HG02759 (cell line): ENCODE measurements around the gene USP17L30.
"Not testable (repeated sequence)": the region's sequence is repeated elsewhere in the genome, so short reads cannot be mapped to it uniquely, and the experiment has no call there.

Experiments used
- ATAC-seq: cut with Tn5 transposase; IDR thresholded peaks from one replicate; pipeline ENCODE4 v1.9.1; 2021; ENCODE audit warnings: mild to moderate bottlenecking, moderate library complexity; ENCODE audit not compliant: unreplicated experiment

The USP17L30 gene

GRCh38 chr4:9362829-9363228 lies at the start of gene USP17L30:
TSS of gene USP17L30 (plus strand) at chr4:9363129. CDS start at chr4:9363129, 0 bp downstream.
- ATAC-seq = not testable (repeated sequence)

- not testable (repeated sequence) for ATAC-seq
Observed at GRCh38 chr4:9324191-9324590, 38.7 kb upstream of the USP17L30 start.

DNA sequence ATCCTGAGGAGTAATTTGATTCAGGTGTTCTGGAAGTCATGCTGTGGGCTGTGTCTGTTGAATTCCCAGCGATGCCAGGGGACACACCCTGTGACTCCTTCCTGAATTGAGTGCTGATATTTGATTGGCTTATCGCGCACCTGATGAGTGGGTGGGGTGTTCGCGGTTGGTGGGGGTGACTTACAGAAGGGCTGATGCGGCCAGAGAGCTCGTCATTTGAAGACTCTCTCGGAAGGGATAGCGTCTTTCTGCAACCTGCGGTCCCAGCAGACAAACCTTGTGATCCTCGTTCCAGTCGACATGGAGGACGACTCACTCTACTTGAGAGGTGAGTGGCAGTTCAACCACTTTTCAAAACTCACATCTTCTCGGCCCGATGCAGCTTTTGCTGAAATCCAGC lies 38.1 kb upstream of the USP17L30 start, which contains the start of gene USP17L24:
Gene USP17L24 (plus strand): TSS at position 301 of the 400 bp plus-strand sequence. CDS start 0 bp downstream, at position 301.
- ATAC-seq = not testable (repeated sequence)

GRCh38 chr4:9329611-9330010 lies 33.3 kb upstream of the USP17L30 start, which contains the start of gene USP17L25:
TSS of gene USP17L25 (plus strand) at chr4:9329911. CDS start at chr4:9329911, 0 bp downstream.
- ATAC-seq = not testable (repeated sequence)

DNA sequence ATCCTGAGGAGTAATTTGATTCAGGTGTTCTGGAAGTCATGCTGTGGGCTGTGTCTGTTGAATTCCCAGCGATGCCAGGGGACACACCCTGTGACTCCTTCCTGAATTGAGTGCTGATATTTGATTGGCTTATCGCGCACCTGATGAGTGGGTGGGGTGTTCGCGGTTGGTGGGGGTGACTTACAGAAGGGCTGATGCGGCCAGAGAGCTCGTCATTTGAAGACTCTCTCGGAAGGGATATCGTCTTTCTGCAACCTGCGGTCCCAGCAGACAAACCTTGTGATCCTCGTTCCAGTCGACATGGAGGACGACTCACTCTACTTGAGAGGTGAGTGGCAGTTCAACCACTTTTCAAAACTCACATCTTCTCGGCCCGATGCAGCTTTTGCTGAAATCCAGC lies 28.6 kb upstream of the USP17L30 start, which contains the start of gene USP17L26:
Gene USP17L26 (plus strand): TSS at position 301 of the 400 bp plus-strand sequence. CDS start 0 bp downstream, at position 301.
- ATAC-seq = not testable (repeated sequence)

- not testable (repeated sequence) for ATAC-seq
Observed at GRCh38 chr4:9339103-9339502, 23.8 kb upstream of the USP17L30 start, which contains the start of gene USP17L5. TSS of gene USP17L5 (plus strand) at chr4:9339403. CDS start at chr4:9339403, 0 bp downstream.

DNA sequence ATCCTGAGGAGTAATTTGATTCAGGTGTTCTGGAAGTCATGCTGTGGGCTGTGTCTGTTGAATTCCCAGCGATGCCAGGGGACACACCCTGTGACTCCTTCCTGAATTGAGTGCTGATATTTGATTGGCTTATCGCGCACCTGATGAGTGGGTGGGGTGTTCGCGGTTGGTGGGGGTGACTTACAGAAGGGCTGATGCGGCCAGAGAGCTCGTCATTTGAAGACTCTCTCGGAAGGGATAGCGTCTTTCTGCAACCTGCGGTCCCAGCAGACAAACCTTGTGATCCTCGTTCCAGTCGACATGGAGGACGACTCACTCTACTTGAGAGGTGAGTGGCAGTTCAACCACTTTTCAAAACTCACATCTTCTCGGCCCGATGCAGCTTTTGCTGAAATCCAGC lies 19.1 kb upstream of the USP17L30 start, which contains the start of gene USP17L27:
Gene USP17L27 (plus strand): TSS at position 301 of the 400 bp plus-strand sequence. CDS start 0 bp downstream, at position 301.
- not testable (repeated sequence) for ATAC-seq

GRCh38 chr4:9348593-9348992 lies 14.3 kb upstream of the USP17L30 start, which contains the start of gene USP17L28:
TSS of gene USP17L28 (plus strand) at chr4:9348893. CDS start at chr4:9348893, 0 bp downstream.
- not testable (repeated sequence) for ATAC-seq

DNA sequence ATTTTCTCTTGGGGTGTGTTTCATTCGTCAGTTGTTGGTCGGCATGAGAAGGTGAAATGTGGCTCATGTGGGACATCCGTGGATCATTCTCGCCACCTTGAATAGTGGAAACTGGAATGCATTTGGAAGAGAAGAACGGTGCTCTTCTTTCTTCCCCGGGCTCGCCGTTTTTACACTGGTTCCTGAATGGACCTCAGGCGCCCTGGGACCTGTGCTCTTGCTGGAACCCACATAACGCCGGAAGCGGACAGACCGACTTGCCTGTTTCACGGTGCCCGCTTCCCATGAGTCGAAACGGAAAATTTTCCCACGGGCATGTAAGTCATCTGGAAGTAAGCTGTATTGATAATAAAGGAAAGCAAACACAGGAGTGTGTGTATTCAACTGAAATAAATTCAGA lies 12.1 kb upstream of the USP17L30 start:
- not testable (repeated sequence) for ATAC-seq

DNA sequence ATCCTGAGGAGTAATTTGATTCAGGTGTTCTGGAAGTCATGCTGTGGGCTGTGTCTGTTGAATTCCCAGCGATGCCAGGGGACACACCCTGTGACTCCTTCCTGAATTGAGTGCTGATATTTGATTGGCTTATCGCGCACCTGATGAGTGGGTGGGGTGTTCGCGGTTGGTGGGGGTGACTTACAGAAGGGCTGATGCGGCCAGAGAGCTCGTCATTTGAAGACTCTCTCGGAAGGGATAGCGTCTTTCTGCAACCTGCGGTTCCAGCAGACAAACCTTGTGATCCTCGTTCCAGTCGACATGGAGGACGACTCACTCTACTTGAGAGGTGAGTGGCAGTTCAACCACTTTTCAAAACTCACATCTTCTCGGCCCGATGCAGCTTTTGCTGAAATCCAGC lies 9.6 kb upstream of the USP17L30 start, which contains the start of gene USP17L29:
Gene USP17L29 (plus strand): TSS at position 301 of the 400 bp plus-strand sequence. CDS start 0 bp downstream, at position 301.
- ATAC-seq = not testable (repeated sequence)

DNA sequence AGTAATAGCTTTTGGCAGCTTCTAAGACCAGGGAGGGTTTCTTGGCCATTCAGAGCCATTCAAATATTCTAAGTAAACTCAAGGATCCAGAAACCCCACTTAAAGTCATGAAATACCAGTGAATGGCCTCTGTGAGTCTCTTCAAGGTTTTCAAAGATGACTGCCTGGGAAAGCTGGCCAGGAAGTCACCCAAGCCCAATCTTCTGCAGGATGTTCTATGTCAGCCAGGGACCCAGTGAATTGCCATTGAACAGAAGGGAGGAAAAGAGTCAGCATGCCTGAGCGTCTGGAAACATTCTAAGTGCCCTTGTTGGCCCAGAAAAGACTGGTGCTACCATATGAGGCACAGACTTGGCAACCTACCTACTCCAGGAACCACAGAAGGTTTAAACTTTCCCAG lies 17.0 kb downstream of the USP17L30 start:
- ATAC-seq = not testable (repeated sequence)

GRCh38 chr4:9381012-9381534 lies 18.1 kb downstream of the USP17L30 start:
- ATAC-seq = not testable (repeated sequence)

GRCh38 chr4:9384126-9384525 lies 21.2 kb downstream of the USP17L30 start:
- ATAC-seq = no peak

DNA sequence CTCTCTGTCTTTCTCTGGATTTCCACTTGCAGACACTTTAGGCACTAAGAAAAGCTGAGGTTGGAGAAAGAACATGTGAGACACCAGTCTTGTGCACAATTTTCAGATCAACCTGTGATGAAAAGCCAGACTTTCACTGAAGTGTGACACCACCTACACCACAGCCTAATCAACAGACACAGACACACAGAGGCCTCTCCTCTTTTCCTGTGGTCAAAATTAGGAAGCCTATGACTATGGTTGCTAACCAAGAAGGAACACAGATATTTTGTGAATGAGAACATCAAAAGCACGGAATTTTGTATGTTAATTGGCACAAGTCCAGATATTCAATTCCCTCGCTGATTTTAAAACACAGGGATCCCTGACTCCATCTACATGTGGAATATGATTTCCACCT lies 26.1 kb downstream of the USP17L30 start:
- not testable (repeated sequence) for ATAC-seq

GRCh38 chr4:9405774-9406173 lies 42.8 kb downstream of the USP17L30 start:
- not testable (repeated sequence) for ATAC-seq

- ATAC-seq = not testable (repeated sequence)
Observed at GRCh38 chr4:9406491-9406890, 43.6 kb downstream of the USP17L30 start.

DNA sequence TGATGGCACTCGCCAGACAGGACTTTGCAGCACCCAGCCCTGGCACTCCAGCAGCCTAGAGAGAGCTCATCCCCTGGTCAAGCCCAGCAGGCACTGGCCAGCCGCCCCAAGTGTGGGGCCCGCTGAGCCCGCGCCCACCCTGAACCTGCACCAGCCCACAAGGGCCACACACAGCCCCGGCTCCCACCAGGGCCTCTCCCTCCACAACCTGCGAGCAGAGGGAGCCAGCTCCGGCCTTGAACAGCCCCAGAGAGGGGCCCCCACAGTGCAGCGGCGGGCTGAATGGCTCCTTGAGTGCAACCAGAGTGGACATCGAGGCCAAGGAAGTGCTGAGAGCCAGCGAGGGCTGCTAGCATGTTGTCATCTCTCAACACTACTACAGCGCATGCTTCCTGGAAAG lies 46.9 kb downstream of the USP17L30 start:
- ATAC-seq = no peak
